Activated T-cell treated with anti-CD3 and anti-CD28 coated beads, Interleukin-2, amount 50 U/mL, for 48 hours (primary cell): ENCODE data around the gene VSIR.

Experiments used
- DNase-seq, 2 experiments: peaks; one replicate each; pipeline ENCODE4 v3.0.0-alpha.2; 2020

Gene VSIR

DNA sequence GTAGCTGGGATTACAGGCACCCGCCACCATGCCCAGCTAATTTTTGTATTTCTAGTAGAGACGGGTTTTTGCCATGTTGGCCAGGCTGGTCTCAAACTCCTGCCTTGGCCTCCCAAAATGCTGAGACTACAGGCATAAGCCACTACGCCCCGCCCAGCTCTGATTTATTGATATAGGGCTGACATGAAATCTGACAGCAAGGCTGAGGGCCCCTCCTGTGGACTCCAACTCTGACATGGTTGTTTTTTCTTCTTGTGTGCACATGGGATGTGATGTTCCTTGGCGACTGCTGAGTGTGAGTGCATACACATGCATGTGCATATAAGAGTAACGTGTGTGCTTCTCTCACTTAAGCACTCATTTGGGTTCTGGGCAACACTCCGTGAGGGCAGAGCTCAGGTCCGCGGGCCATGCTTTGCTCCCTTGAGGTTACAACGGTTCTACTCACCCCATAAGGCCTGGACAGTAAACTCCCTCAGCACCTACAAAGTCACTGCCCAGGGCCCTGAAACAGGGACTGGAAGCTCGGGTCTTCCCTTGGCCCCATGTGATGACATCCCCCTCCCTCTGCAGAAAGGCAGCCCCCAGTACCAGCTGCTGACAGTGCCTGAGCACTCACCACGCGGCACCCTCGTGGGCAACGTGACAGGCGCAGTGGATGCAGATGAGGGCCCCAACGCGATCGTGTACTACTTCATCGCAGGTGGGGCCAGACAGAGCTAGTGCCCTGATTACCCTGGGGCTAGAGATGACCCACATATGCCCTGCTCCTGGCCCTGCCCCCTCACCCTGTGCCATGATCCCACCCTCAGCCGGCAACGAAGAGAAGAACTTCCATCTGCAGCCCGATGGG lies 33.6 kb upstream of the VSIR start:
- DNase-seq: no peak

DNA sequence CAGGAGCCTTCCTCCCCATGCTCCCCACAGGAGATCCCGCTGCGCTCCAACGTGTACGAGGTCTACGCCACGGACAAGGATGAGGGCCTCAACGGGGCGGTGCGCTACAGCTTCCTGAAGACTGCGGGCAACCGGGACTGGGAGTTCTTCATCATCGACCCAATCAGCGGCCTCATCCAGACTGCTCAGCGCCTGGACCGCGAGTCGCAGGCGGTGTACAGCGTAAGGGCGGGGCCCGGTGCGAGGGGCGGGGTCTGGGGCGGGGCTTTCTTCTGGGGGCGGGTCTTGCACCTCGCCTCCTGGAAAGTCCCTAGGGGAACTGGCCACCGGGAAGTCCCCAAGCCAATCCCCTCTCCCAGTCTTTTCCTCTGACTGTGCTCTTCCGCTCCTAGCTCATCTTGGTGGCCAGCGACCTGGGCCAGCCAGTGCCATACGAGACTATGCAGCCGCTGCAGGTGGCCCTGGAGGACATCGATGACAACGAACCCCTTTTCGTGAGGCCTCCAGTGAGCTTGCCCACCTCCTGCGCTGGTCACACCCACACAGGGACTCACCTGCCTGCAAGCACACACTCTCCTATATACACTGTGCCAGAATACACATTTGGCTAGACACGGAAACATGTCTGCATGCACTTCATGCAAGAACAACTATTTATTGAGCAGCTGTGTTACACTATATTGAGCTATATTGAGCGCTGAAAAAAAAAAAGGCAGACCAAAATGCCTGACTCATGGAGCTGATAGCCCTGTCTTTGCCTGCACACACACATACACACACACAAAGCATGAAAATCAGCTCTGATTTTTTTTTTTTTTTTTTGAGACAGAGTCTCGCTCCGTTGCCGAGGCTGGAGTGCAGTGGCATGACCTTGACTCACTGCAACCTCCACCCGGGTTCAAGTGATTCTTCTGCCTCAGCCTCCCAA lies 32.7 kb upstream of the VSIR start:
- no peak for DNase-seq

DNA sequence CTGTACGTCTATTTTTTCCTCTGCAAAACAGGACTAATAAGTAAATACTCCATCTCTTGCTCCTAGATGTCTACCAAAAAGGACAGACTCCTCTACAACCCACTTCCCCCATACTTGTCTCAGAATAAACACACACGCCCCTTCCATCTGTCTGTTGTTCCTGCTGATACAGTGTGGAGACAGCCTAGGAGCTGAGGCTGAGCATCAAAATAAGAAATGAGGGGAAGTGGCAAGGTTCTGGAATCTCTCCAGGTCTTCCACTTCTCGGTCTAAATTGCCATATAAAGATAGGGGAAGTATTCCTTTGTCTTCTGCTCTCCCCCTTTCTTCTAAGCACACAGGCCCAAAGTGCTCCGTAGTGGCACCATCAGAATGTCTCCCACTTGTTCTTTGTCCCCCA lies 30.8 kb upstream of the VSIR start:
- no peak for DNase-seq

DNA sequence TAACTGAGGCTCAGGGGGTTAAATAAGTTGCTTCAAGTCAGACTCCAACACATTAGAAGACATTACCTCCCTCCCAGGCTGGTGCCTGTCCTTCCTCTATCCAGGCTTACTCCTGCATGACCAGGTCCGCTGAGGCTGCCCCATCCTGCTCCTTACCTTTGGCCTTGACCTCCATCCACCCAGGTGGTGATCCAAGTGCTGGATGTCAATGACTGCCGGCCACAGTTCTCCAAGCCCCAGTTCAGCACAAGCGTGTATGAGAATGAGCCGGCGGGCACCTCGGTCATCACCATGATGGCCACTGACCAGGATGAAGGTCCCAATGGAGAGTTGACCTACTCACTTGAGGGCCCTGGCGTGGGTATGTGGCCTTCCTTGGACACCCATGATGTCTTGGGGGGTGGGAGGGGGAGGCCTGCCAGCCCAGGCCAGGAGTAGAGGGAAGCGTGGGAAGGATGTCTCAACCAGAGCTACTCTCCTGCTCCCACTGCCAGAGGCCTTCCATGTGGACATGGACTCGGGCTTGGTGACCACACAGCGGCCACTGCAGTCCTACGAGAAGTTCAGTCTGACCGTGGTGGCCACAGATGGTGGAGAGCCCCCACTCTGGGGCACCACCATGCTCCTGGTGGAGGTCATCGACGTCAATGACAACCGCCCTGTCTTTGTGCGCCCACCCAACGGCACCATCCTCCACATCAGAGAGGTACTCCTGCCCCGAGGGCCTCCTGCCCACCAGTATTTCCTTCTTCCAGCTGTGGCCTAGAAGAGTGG lies 29.6 kb upstream of the VSIR start:
- DNase-seq: no peak

DNA sequence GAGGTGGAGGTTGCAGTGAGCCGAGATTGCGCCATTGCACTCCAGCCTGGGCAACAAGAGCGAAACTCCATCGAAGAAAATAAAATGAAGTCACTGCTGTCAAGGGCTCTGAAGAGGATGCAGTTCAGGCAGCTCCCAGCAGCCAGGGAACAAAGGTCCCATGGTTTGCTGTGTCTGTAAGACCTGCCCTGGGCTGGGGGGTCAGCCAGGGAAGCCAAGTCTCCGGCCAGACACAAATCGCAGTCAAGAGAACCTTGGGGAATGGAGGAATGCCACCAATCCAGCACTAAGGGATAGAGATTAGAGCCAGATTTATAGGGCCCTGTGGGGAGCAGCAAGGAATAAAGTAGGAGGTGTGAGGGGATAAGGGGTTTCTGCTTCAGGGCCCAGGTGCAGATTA lies 28.9 kb upstream of the VSIR start:
- no peak for DNase-seq

DNA sequence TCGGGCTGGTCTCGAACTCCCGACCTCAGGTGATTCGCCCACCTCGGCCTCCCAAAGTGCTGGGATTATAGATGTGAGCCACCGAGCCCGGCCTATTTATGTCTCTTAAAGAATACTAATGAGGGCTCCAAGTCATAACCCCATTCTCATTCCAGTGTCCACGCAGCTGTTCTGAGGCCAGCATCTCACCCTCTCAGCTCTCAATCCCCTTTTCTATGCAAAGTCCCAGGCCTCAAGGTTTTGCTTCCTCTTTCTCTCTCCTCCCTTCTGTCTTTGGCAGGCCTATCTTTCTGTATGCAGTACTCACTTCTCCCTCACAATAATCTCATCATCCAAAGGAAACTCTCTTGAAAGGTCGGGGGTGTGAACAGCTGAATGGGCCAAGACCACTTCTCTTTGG lies 28.0 kb upstream of the VSIR start:
- DNase-seq: no peak

DNA sequence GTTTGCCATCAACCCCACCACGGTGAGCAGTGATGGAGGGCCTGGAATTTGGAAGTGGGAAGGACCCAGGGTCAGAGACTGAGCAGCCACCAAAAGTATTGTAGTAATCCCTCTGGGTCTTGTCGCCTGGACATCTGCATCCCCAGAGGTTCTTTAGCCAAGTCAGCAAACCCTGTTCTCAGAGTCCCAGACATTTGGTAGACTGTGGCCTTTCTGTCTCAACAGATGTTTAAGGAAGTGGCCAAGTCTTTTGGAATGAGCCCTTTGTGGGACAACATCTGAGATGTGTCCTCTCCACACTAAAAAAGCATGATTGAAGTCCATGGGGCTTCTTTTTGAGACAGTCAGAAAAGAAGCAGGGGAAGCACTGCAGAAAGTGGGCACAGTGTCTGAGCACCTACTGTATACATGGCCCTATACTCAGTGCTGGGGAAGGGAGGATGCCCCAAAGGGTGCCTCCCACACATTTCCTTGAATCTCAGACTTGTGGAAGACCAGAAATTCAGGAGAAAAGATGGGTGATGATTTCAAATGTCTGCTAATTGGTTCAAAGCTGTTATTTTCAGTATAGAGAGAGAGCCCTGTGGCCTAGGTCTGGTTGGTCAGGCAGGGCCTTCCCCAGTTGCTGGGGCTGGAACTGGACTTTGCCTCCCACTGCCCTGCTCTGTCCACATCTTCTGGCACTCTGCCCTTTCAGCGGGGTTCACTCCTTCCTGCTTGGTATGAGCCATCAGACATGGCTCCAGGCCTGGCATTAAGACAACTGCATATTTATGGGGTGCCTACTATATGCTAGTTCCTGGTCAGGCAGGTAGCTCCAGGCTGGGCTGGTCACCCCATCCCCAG lies 26.5 kb upstream of the VSIR start:
- DNase-seq: no peak

DNA sequence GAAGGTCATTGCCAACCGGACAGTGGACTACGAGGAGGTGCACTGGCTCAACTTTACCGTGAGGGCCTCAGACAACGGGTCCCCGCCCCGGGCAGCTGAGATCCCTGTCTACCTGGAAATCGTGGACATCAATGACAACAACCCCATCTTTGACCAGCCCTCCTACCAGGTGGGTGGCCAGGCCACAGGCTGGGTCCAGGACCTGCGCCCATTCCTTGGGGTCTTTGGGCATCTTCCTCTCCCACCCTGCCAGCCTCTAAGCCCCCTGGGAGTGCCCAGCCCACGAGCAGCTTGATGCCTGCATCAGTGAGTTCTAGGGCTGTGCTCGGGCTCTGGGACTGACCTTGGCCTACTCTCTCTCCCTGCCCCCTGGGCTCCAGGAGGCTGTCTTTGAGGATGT lies 25.8 kb upstream of the VSIR start:
- no peak for DNase-seq

DNA sequence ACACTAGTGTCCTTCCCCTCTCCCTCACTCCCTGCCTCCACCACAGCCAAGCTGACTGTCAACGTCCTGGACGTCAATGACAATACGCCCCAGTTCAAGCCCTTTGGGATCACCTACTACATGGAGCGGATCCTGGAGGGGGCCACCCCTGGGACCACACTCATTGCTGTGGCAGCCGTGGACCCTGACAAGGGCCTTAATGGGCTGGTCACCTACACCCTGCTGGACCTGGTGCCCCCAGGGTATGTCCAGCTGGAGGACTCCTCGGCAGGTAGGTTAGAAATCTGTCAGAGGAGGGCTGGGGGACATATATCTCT lies 24.9 kb upstream of the VSIR start:
- DNase-seq: no peak

DNA sequence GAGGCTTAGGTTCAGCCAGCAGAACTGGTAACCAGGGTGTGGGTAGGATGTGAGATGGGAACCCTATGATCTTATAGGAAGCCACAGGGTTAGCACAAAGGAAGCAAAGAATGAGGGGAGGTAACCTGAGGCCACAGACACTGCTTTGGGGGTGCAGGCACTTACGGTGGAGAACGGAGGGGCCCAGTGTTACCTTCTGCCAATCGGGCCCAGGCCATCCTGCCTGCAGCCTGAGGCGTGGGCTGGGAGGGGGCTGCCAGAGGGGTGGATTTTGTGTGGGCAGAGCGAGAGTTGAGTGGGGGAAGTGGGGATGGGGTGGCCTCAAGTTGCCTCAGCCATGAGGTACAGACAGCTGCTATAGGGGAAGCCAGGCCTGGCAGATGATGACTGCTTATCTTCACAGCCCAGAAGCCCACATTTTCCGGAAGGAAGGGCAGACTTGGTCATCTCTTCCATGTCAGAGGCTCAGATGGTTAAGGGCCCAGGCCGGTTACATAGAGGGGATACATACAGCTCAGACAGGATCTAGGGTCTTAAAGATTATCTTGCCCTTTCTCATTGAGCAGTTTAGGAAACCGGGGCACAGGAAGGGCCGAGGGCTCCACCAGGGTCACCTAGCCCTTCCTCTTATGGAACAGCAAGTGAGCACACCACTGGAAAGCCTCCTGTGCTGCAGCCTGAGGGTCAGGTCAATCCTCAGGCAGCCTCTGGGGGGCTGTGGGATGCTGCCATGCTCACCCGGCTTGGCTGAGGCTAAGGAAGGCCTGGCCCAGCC lies 24.4 kb upstream of the VSIR start:
- peak in 1 of 2 experiments; percentile 35 for DNase-seq

DNA sequence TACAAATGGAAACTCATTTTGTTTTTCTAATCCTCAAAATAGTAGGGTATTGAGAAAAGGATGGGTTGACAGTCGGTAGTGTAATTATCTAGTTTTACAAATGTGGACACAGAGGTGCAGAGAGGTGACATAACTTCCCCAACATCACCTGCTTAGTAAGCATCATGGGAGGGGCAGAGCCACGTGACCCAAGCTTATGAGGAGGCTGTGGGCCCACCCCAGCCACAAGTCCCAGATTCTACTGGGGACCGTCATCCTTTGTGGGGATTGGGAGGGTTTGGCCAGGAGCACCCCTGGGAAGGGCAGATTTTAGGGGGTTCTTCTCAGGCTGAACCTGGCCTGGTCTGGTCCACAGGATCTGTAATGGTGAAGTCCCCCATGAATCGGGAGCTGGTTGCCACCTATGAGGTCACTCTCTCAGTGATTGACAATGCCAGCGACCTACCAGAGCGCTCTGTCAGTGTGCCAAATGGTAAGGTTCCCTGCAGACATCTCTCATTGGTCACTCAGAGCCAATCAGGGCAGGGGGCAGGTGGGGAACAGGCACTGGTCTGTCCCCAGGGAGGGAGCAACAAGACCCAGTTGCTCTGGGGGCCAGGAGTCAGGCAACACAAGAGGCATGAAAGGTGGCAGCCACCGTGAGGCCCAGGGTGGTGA lies 23.6 kb upstream of the VSIR start:
- peak in 1 of 2 experiments; percentile 39 for DNase-seq

DNA sequence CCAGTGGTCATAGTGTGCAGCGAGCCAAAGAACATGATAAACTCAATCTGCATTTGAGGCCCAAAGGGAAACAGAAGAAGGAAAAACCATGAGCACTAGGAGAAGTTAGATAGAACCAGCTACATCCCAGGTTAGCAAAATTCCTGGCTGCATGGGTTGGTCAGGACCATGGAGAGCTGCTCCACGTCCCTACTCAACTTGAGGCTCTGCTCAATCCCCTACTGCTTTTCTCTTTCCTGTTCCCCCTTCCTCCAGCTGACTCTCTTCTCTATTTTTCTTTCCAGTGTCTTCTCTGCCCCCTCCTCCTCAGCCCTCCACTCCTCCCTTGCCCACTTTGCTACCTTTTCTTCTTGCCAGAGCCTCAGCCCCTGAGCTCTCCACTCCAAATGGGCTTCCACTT lies 21.9 kb upstream of the VSIR start:
- DNase-seq: no peak

DNA sequence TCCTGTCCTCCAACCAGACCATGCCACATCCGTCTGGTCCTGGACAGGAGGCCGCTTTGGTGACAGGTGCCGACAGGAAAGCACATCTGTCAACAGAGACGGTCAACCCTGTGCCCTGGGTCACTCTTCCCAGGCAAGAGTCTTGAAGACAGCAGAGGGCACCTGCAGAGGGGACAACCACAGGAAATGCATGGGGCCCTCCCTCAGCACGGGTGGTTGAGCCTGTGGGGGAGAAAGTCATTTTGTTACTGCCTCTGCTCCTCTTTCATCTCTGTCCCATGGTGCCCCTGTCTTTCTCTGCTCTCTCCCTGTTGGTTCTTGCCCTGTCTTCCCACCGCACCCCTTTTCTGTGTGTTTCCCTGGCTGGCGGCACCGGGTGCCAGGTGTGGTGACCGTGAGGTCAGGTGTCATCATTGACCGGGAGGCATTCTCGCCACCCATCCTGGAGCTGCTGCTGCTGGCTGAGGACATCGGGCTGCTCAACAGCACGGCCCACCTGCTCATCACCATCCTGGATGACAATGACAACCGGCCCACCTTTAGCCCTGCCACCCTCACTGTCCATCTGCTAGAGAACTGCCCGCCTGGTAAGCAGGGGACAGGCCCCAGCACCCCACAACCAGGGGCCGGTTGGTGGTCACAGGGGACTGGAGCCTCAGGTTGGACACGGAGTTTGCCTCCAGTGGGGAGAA lies 17.6 kb upstream of the VSIR start:
- no peak for DNase-seq

DNA sequence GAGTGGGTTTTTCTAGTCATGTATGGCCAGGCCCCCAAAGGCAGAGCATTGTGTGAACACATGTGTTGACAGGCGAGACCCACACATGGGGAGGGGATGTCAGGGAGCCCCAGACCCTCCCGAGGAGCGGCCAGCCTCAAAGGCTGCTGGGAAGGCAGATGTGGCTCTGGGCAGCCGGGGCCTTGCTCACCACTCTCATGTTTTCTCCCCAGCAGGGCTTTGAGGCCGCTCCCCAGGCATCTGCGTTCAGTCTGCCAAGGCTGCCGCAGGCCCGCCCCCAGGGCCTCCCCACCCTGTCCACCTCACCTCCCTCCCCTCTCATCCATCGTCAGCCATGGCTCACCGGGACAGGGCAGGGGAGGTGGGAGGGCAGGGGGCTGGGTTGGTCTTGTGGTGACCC lies 16.6 kb upstream of the VSIR start:
- DNase-seq: no peak

DNA sequence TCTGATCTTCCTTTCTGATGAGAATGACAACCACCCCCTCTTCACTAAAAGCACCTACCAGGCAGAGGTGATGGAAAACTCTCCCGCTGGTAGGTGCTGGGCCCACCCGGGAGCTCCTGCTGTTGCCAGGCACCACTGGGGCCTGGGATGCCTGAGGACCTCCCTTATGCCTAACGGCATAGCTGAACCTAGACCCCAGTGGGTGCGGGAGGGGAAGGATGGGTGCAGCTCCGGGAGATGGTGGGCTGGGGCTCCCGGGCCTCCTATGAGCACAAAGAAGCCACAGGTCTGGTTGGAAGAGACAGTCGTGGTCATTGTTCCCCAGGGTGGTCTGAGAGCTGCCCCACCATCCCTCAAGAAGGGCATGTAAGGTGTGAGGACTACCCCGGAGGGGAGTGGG lies 15.6 kb upstream of the VSIR start:
- DNase-seq: no peak

DNA sequence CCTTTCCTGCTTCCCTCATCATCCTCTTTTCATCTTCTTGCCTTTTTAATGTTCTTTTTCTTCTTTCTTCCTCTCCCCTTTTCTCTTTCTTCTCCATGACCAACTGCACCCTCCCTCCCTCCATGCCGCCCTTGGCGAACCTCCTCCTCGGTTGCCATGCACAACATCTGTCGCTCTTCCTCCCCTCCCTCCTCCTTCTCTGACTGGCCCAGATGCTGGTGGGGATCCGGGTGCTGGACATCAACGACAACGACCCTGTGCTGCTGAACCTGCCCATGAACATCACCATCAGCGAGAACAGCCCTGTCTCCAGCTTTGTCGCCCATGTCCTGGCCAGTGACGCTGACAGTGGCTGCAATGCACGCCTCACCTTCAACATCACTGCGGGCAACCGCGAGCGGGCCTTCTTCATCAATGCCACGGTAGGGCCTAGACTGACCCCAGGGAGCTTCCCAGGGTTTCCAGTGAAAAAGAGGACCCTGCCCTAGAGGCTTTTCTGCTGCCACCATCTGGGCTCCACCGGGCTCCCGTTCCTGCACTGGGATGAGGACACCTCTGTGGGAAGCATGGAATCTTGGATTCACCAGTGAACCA lies 11.5 kb upstream of the VSIR start:
- no peak for DNase-seq

DNA sequence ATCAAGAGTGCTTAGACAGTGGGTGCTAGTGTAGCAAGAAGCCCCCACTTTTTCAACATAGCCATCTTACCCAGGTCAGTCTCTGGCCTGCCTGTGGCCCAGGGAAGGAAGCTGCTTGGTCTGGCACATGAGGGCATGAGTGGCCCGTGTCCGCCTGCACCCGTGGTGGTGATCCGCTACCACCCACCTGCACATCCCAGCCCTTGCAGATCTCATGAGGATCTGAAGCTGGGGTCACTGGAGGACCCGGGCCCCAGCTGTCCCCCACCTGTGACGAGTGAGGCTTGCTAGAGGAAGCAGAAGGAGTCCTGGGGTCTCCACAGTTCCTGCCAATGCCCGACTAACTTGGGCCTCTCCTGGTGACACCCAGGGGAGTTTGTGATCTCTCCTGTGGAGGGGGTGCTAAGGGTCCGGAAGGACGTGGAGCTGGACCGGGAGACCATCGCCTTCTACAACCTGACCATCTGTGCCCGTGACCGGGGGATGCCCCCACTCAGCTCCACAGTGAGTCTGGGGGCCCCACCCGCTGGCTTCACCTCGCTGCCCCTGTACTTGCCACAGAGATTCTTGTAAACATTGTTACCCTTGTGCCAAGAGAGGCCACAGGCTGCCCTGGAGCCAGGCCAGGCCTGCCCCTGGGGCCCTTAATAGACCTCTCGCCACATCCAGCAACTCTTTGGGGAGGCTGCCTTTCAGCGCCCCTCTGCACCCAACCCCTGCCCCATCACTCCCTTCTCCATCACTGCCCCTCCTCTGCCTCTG lies 10.8 kb upstream of the VSIR start:
- no peak for DNase-seq

DNA sequence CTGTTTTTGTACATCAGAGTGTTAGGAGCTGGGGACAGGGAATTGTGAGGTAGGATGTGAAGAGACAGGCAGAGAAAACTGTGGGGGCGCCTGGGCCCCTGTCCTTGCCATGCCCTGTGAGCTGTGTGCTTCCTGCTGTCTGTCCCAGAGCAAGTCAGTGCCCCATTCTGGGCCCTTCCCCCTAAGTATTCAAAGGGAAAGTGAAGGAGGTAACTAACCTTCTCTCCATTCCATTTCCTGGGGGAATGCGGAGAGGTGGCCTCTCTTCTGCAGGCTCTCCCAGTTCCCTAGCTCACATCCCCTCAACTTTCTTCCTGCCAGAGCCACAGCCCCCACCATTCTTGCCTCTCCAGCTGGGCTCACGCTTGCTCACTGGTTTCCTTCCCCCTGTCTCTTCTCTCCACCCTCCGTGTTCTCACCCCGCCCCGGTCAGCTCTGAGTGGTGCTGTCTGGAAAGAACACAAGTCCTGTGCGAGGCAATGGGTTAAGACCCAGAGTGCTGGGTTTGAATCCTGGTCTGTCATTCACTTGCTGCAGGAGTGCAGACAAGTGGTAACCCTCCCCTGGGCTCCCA lies 9.7 kb upstream of the VSIR start:
- no peak for DNase-seq
